Stimulated activated CD8-positive, alpha-beta memory T cell treated with anti-CD3 and anti-CD28 coated beads, Interleukin-7, amount 100 ng/mL, for 4 hours (primary cell): ENCODE data around the gene CDK17.
"Not testable (repeated sequence)": the region's sequence is repeated elsewhere in the genome, so short reads cannot be mapped to it uniquely, and the experiment has no call there.

Experiments used
- DNase-seq, 2 donors: peaks; one replicate each; pipeline ENCODE4 v3.0.0-alpha.2; 2020; ENCODE audit warnings: low read depth in 2 of 2

Gene CDK17

DNA sequence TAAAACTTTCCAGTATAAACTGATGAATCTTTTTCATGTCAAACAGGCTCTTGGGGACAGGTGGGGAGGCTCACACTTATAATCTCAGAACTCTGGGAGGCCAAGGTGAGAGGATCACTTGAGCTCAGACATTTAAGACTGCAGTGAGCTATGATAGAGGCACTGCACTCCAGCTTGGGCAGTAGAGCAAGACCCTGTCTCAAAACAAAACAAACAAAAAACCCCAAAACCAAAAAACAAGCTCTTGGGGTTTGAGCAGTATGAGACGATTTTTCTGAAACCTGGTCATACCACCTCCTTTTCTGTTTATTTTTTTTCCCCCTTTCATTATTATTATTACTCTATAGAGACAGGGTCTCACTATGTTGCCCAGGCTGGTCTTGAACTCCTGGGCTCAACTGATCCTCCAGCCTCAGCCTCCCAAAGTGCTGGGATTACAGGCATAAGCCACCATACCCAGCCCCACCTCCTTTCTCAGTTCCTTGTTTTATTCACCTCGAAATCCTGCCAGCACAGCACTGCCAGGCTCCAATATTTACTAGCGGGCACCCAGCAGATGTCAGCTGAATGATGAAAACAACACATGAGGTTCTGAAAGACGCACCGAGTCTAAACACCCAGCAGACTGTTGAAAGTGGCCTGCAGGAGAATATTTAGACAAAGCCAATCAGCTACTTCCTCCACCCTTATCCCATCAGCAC, 19.5 kb upstream of the CDK17 start:
- no peak for DNase-seq

DNA sequence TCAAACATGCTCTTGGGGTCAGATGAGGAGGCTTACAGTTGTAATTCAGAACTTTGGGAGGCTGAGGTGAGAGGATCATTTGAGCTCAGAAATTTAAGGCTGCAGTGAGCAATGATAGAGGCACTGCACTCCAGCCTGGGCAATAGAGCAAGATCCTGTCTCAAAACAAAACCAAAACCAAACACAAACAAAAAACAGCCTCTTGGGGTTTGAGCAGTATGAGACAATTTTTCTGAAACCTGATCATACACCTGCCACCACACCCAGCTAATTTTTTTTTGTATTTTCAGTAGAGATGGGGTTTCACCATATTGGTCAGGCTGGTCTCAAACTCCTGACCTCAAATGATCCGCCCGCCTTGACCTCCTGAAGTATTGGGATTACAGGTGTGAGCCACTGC, 17.4 kb upstream of the CDK17 start:
- not testable (repeated sequence) for DNase-seq

DNA sequence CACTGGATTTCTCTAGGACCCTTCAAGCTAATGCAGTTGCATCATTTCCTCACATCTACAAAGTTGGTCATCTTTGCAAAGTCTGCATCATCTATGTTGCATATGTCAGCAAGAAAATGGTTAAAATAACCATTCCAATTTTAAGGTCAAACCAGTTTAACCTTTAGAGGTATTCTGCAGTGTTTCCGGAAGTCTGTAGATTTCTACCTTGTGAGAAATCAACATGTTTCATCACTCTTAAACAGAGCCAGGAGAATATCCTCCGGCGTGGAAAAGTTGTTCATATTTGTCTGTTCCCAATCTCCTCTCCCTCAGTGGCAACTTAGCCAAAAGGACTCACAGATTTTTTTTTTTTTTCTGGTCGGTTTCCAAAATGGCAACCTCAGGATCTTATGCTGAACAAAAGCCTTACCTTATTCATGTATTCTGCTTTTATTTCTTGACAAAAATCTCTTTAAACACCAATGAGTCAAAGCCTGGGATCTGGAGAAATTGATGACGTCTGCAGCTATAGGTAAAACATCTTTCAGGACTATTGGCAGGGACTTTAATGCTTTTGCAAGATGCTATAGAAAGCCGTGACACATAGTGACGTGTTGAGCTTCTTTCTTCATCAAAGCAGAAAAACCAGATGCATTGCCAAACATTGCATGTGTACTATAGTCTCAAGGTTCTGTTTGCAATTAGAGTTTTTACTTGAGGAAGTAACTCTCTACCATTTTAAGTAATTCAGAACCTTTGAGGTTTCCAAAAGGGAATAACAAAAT, 16.0 kb upstream of the CDK17 start:
- no peak for DNase-seq

DNA sequence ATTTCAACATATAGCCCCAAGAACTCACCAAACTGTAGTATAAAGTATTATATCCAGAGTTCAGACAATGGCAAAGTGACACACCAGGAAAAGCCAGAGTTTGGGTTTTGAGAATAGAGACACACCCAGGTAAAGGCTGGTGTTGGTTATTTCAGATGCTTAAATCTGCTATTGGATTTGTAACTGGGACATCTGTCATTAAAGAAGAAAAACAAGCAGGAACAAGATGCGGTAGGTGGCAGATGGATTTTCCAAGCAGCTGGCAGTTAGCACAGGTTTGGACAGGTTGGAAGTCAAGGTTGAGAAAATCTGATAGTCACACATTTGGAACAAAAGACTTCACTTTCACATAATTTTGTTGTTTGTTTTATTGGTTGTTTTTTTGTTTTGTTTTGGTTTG, 14.4 kb upstream of the CDK17 start:
- DNase-seq = no peak

DNA sequence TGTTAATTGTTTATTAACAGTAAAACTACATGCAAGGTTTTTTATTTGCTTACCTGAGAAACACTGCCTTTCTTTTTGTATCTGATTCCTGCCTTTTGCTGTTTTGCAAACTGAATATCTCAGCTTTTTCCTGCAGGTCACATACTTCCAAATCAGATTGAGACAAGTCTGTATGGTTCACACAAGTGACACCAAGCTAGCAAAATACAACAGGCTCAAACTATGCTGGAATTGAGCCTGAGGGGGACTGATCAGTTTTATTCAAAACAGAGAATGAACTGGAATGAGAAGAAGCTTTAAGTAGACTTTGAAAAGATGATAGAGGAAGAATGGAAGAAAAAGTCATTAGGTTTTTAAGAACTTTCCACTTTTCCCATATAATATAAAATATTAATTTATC, 12.2 kb upstream of the CDK17 start:
- DNase-seq = no peak

DNA sequence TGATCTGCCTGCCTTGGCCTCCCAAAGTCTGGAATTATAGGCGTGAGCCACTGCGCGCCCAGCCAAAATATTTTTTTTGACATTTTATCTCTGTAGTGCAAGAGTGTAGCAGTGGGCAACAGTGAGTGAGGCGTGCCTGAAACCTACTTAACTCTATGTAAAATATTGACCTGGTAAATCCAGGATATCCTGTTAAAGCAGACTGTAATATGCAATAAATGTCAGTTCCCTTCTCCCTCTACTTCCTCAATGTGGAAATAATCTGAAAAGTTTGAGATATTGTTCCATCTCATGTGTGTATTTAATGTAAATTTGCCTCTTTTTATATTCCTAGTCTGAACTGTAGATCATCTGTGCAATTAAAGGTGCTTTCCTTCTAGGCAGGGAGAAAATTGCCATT, 9.5 kb upstream of the CDK17 start:
- DNase-seq = no peak

DNA sequence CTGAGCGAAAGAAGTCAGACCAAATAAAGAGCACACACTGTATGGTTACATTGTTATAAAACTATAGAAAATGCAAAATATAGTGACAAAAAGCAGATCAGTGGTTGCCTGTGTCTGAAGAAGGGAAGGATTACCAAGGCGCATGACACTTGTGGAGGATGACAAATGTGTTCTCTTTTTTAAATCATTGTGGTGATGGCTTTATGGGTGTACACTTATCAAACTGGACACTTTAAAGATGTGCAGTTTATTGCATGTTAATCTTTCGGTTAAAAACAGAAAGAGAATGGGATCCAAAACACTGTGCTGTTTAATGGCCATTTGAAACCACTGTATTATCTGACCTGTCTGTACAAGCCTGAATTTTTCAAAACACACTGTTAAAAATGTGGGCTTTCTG, 8.8 kb upstream of the CDK17 start:
- no peak for DNase-seq

DNA sequence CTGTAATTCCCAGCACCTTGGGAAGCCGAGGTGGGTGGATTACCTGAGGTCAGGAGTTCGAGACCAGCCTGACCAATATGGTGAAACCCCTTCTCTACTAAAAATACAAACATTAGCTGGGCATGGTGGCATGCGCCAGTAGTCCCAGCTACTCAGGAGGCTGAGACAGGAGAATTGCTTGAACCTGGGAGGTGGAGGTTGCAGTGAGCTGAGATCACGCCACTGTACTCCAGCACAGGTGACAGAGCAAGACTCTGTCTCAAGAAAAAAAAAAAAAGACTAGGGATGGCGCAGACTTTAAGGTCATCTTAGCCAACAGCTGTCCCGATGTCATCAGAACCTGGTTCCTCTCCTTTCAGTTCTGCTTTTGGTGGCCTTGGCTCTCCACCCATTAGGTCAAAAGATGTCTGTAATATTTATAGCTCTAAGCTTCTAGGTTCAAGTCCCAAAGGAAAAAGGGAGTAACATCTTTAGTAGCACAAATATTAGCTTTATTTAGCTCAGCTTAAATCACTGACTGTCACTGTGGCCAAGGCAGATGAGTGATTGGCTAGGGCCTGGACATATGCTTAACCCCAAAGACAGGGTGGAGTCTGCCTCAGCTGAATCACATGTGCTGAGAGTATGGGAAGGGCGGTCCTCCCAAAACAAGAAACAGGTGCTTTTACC, 7.3 kb upstream of the CDK17 start:
- not testable (repeated sequence) for DNase-seq

DNA sequence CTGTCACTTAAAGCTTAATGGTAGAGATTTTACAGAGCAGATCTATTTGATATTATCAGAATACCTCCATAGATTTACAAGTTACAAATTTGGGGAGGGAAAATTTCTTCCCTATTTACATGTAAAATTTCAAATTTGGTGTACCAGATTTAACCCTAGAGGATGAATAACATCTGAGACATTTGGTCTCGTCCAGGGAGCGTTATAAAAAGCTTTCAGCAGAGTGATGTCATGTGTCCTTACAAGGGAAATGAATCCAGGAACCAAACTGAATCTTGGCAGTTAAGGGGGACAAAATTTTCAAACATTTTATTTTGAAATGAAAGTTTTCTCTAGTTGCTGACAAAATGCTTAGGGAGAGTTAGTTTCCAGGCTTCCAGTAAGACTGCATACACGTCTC, 4.5 kb upstream of the CDK17 start:
- DNase-seq = no peak

DNA sequence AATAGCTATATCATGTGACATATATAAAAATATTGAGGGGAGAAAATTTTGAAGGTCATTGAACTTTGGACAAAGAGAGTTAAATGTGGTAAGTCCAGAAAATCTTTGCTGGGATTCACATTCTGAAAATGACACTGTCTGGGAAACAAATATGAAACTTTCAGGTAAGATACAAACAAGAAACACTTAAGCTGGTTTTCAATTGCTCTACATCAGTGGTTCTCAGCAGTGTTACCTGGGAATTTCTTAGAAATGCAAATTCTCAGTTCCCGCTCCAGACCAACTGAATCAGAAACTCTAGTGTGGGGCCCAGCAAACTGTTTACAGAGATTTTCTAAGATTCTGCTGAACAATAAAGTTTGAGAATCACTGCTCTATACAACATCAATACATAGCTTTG, 3.6 kb upstream of the CDK17 start:
- no peak for DNase-seq

DNA sequence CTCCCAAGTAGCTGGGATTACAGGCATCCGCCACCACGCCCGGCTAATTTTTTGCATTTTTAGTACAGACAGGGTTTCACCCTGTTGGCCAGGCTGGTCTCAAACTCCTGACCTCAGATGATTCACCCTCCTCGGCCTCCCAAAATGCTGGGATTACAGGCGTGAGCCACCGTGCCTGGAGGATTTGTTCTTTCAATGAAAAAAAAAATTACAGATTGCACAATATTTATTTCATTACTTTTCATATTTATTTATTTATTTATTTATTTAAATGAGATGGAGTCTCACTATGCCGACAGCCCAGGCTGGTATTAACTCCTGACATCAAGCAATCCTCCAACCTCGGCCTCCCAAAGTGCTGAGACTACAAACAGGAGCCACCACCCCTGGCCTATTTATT, 2.3 kb upstream of the CDK17 start:
- not testable (repeated sequence) for DNase-seq

DNA sequence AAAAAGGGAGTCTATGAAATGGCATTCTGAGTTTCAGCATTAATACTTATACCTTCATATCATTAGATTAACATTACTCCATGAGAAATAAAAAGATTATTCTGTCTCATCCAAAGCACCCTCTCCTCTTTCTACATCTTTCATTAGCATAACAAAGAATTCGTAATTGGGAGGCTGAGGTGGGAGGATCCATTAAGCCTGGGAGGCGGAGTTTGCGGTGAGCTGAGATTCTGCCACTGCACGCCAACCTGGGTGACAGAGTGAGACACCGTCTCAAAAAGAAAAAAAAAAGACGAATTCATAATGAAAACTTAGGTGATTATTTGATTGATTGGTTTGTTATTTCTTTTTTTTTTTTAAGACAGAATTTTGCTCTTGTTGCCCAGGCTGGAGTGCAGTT, 1.8 kb upstream of the CDK17 start:
- no peak for DNase-seq

DNA sequence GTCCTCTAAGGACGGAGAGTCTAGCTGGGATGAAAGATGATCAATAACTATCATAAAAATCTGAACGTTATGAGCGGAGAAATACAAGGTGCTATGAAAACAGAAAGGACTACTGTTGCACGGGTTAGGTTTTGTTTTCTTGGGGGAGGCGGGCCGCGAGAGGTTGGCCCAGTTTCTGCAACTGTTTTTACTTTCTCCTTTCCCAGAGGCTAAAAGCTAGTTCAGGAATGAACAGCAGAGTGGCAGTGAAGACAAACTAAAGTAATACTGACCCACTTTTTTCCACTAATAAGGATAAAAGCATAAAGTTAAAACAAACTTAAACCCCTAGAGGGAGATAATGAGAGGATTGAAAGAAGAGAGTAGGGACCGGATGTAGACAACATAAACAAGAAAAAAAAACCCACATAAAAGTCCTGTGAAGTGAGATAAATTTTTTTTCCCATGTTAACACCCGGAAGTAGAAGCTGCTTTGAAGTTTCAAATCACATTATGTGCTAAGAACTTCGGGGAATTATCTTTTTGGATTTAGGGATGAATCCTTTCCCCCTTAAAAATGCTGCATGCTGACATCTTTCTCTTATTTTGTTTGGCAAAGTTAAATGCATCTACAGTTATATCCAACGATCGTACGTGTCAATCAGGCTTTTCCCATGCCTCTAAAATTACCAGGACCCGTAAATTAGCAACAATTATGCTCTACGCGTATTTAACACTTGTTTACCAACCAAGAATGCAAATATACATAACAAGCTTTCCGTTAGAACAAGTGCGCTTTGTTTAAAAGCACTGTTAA, 1.0 kb upstream of the CDK17 start:
- DNase-seq = no peak

DNA sequence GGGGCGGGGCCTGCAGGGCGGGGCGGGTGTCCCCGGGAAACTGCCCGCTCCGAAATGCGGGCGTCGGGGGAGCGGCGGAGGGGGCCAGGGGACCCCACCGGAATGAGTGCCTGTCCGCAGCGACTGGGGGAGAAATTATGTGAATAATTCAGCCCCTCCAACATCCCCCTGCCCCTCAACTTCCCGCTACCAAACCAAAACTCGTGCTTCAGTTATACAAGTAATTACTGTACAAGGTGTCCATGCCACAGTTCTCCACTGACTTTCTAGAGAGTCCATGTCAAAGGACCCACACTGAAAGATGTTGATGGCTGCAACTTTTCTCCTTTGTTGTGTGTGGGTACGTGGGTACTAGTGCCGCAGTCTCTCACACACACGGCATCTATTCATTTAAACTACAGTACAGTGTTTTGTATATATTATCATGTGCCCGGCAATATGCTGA, 414 bp upstream of the CDK17 start:
- no peak for DNase-seq

DNA sequence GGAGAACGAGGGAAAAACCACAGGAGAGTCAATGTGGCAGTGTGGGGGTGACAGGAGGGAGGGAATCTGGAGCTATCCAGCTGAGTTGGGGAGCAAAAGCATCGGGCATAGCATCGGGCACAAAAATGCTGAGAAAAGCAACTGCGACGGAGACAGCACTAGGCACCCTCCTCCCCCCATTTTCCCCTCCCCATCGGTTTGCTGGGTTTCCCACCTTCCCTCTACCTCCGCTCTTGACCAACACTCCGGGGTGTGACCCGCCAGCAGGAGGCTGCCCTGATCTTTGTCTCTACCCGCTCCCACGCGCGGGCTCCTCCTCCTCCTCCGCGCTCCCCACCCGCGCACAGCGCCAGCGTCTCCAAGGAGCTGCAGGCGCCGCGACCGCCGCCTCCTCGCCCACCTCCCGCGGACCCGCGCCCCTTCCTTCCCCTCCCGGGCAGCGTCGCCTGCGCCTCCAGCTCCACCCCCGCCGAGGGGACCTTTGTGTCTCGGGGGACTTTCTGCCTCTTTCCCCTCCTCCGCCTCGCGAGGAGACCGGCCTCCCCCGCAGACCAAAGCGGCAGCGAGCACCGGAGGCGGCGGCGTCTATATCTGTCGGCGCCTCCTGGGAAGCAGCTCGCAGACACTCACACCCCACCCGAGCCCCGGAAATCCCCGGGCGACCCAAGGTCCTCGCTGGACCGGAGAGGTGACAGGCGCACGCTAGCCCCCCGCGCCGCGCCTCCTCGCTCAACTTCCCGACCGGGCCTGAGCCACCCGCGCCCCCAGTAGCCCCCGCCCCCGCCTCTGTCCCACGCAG, 920 bp downstream of the CDK17 start:
- peak; percentile 76 to 87 for DNase-seq

DNA sequence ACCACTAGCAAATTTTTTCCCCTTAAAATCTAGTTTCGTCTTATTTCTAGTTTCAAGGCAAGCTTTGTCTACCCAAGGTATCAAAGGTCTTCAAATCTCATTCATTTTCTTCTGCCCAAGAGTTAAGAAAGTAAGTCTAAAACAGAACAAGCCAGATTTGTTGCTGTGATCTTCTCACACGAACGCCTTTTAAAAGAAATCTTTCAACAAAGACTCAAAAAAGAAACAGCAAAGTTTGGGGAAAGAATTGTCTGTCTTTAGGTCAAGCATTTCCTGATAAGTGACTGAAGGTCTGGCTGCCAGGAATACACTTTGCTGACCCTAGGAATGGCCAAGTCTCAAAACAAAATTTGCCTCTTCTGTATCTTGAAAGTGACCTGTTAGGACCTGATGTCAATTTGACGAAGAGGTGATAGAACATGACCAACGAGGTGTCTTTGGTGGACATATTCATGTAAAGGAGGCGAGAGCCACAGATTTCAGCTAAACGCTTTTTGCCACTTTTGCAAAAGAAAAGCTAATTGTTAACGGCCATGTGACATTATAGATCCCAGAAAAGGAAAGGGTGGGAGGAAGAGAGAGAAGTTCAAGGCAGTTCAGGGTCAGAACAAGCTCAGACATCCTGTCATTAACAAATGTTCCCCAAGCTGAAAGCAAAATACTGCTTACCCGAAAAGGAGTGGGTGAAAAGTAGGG, 1.7 kb downstream of the CDK17 start:
- no peak for DNase-seq

DNA sequence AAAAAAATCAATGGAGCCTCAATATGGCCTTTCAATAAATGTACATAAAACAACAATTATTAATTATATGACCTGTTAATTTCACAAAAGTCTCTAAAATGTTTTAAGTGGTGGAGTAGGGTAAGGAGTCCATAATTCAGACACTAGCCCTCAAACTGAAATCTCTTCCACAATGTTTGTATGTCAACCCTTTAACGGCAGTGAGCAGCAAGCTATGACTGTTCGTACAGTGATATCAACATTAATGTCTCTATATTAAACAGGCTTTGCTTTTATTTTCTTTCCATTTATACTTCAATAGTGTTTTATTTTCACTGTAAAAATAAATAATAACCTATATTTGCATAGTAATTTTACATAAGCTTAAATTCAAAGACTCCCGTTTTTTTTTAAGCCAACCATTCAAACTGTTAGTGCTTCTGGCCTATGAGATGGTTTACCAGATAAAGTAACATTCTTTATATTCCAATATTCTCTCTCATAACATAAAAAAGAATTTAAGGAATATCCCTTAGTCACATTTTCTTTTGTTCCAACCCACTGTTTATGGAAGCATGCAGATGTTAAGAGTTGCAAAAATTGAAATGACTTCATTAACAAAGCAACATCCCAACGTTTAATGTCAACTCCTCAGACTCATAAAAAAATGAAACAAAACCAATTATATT, 2.3 kb downstream of the CDK17 start:
- no peak for DNase-seq

DNA sequence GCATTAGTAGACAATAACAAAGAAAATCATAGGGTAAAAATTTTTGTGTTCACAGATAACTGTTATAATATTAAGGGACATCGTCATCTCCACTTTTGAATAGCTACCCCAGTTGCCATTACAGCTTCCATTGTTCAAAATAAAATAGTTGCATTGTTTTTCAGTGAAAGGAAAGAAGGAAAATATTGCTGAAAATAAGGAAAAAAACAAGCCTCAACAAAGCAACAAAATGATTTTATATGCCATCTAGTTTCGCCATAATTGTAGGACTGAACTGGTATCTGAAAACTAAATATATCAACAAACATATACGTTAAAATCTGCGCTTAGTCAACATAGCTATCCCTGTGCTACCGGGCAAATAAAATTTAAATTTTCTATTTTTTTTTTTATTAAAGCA, 3.3 kb downstream of the CDK17 start:
- no peak for DNase-seq

DNA sequence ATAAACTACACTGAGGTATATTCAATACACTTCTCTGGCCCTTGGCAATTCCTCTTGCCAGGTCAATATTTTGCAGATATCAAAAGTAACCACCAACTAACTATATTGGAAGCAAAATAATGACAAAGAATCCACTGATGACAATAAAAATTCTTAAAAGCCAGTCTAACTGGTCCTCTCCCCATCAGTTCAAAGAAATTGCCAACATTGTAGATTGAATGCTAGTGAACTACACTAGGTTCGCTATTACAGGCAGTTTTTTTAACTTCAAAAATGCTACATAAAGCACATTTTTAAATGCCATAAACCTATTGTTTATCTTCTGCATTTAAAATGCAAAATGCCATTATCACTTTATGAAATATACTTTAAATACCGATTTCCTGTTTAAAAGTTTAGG, 4.0 kb downstream of the CDK17 start:
- no peak for DNase-seq

DNA sequence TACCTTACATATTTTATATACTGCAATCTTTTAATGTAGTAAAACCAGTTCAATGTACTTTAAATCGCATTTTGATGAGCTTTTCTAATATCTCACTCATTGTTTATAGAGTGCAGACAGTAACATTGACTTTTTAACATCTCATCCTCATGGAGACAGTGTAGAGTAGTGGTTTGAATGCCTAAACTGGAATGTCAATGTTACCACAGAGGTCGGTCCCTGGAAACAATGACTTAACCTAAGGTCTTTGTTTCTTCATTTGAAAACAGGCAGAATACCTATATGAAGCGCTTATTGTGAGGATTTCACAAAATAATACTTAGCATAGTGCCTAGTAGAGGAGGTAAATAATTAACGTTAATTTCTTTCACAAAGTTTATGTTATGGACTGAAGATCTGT, 5.0 kb downstream of the CDK17 start:
- DNase-seq = no peak
